Measurements from ENCODE around the gene HK1. TPM values are rescaled to one million over a fixed set of nuclear protein-coding genes. Genes with fewer than 3 reads are reported as not detected.

HK1 gene
- total RNA-seq, 2 experiments from 2014 or later: 153 to 154 TPM

- Mint-ChIP-seq H3K9me3 (ENCODE audit: insufficient read depth) (peaks cover 5% of the 10 kb centered on the region), H3K27ac (peak overlapping the region; percentile 40), H3K36me3 (ENCODE audit: low read depth) (peaks cover 57% of the 10 kb centered on the region), H3K4me1 (ENCODE audit: low read depth) (peaks cover 47% of the 10 kb centered on the region), H3K4me3 (no peak overlapping the region), H3K27me3 (ENCODE audit: low read depth) (no peaks in the 10 kb centered on the region)
- no peak for DNase-seq
- ATAC-seq: no peak
- ChIA-PET CTCF (interaction anchor here (0.6 to 1.2 kb wide), 4 partner anchors 9 to 77 kb away, joined by 3 to 4 read pairs (median 4); no protein-coding TSS in a partner anchor), POLR2A (no interaction called here)
Observed at GRCh38 chr10:69353977-69354635, 75.8 kb downstream of the HK1 start.

- ATAC-seq (no peak), DNase-seq (no peak)
- no peak overlapping the region for H3K27ac Mint-ChIP-seq
- H3K4me1 Mint-ChIP-seq (ENCODE audit: low read depth): peaks cover 52% of the 10 kb centered on the region
- H3K4me3 Mint-ChIP-seq: no peak overlapping the region
- H3K27me3 Mint-ChIP-seq (ENCODE audit: low read depth): no peaks in the 10 kb centered on the region
- H3K9me3 Mint-ChIP-seq (ENCODE audit: insufficient read depth): peaks cover 5% of the 10 kb centered on the region
- H3K36me3 Mint-ChIP-seq (ENCODE audit: low read depth): peaks cover 53% of the 10 kb centered on the region
- ChIA-PET CTCF (interaction anchor here (0.7 to 1.4 kb wide), 2 partner anchors 28 to 127 kb away, joined by 4 read pairs; no protein-coding TSS in a partner anchor), POLR2A (interaction anchor here (0.6 kb wide), 1 partner anchor 64 kb away, joined by 4 read pairs; no protein-coding TSS in a partner anchor)
Observed at GRCh38 chr10:69356187-69356586, 77.9 kb downstream of the HK1 start.

DNA sequence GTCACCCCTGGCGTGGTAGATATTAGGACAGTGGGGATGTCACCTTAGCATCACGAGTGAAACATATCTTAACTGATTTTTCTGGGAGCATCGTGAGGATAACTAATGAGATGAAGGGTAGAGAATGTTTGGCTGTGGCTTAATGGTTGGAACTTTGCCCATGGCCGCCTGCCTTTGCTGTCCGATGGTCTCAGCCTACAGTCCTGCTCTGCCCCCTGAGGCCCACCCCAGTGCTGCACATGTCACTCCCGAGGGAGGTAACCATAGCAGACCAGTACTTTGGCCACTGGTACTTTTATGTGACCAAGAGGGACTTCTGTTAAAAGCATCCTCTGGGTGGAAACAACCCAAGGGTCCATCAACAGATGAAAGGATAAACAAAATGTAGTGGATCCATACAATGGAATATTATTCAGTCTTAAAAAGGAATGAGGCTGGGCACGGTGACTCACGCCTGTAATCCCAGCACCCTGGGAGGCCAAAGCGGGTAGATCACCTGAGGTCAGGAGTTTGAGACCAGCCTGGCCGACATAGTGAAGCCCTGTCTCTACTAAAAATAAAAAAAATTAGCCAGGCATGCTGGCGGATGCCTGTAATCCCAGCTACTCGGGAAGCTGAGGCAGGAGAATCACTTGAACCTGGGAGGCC, 80.0 kb downstream of the HK1 start:
- Mint-ChIP-seq H3K4me3 (no peak overlapping the region), H3K4me1 (ENCODE audit: low read depth) (peaks cover 59% of the 10 kb centered on the region), H3K27ac (peak overlapping the region; percentile 71), H3K9me3 (ENCODE audit: insufficient read depth) (peaks cover 5% of the 10 kb centered on the region), H3K36me3 (ENCODE audit: low read depth) (peaks cover 50% of the 10 kb centered on the region), H3K27me3 (ENCODE audit: low read depth) (no peaks in the 10 kb centered on the region)
- no peak for ATAC-seq
- DNase-seq: no peak
- CTCF ChIA-PET: no interaction called here
- POLR2A ChIA-PET: interaction anchor here (1.1 kb wide), 1 partner anchor 39 kb away, joined by 3 read pairs; no protein-coding TSS in a partner anchor

GRCh38 chr10:69359148-69359547, 80.9 kb downstream of the HK1 start:
- H3K9me3 Mint-ChIP-seq (ENCODE audit: insufficient read depth): no peaks in the 10 kb centered on the region
- peaks cover 51% of the 10 kb centered on the region for H3K36me3 Mint-ChIP-seq (ENCODE audit: low read depth)
- DNase-seq: no peak
- ChIA-PET POLR2A (interaction anchor here (1.0 kb wide), 1 partner anchor 41 kb away, joined by 3 read pairs; no protein-coding TSS in a partner anchor), CTCF (no interaction called here)
- H3K27ac Mint-ChIP-seq: peak overlapping the region; percentile 73
- H3K27me3 Mint-ChIP-seq (ENCODE audit: low read depth): no peaks in the 10 kb centered on the region
- peak overlapping the region; percentile 4 for H3K4me3 Mint-ChIP-seq
- H3K4me1 Mint-ChIP-seq (ENCODE audit: low read depth): peaks cover 60% of the 10 kb centered on the region
- peak; percentile 62 for ATAC-seq

GRCh38 chr10:69359594-69359993, 81.3 kb downstream of the HK1 start:
- CTCF ChIA-PET: no interaction called here
- DNase-seq (peak; percentile 66), ATAC-seq (peak; percentile 84)
- Mint-ChIP-seq H3K9me3 (ENCODE audit: insufficient read depth) (no peaks in the 10 kb centered on the region), H3K27ac (peak overlapping the region; percentile 73), H3K4me3 (peak overlapping the region; percentile 4), H3K36me3 (ENCODE audit: low read depth) (peaks cover 50% of the 10 kb centered on the region), H3K4me1 (ENCODE audit: low read depth) (peaks cover 63% of the 10 kb centered on the region), H3K27me3 (ENCODE audit: low read depth) (no peaks in the 10 kb centered on the region)
- POLR2A ChIA-PET: interaction anchor here (1.0 kb wide), 1 partner anchor 41 kb away, joined by 3 read pairs; no protein-coding TSS in a partner anchor

DNA sequence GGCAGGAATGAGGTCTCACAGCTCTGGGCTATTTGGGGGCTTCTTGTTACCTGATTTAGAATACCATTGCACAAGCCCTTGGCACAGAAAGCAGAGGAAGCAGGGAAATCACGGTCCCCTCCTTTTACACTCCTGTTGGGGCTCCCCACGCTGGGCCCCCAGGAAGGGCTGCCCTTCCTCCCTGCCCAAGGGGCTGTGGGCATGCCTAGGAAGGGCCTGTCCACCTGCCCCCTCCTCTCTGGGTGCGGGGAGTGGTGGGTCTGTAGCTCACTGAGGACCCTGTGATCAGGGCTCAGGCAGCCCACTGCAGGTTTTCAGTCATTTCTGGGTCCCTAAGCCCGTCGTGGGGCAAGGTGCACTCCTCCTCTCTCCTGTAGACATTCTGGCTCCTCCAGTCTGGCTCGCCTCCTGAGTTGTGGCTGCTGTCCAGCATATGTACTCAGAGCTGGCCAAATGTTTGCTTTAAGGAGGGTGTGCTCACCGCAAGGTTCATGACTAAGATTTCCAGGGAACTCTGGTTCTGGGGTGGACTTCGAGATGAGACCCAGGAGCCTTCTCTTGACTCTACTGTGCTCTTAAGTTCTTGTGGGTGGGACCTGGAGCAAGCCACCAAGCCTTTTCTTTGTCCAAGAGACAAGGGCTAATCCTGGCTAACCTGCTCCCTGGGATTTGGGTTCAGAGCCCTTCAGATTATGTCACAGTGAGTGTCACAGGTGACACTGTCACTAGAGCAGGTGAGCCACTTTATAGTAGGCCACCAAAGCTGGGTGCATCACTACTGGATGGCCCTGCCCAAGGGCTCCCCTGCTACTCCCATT, 82.4 kb downstream of the HK1 start:
- Mint-ChIP-seq H3K27me3 (ENCODE audit: low read depth) (no peaks in the 10 kb centered on the region), H3K9me3 (ENCODE audit: insufficient read depth) (no peaks in the 10 kb centered on the region), H3K27ac (peak overlapping the region; percentile 73), H3K4me3 (no peak overlapping the region), H3K36me3 (ENCODE audit: low read depth) (peaks cover 56% of the 10 kb centered on the region), H3K4me1 (ENCODE audit: low read depth) (peaks cover 71% of the 10 kb centered on the region)
- no peak for ATAC-seq
- ChIA-PET POLR2A (interaction anchor here (1.8 kb wide), 1 partner anchor 43 kb away, joined by 4 read pairs; no protein-coding TSS in a partner anchor), CTCF (interaction anchor here (1.2 to 1.5 kb wide), 2 partner anchors 9 to 125 kb away, joined by 3 read pairs; no protein-coding TSS in a partner anchor)
- DNase-seq: no peak

- Mint-ChIP-seq H3K36me3 (ENCODE audit: low read depth) (peaks cover 53% of the 10 kb centered on the region), H3K4me3 (no peak overlapping the region), H3K27ac (peak overlapping the region; percentile 39), H3K9me3 (ENCODE audit: insufficient read depth) (no peaks in the 10 kb centered on the region), H3K4me1 (ENCODE audit: low read depth) (peaks cover 70% of the 10 kb centered on the region), H3K27me3 (ENCODE audit: low read depth) (no peaks in the 10 kb centered on the region)
- no peak for DNase-seq
- ChIA-PET CTCF (interaction anchor here (1.1 to 1.5 kb wide), 3 partner anchors 10 to 125 kb away, joined by 3 read pairs; no protein-coding TSS in a partner anchor), POLR2A (interaction anchor here (1.8 kb wide), 1 partner anchor 44 kb away, joined by 4 read pairs; no protein-coding TSS in a partner anchor)
- ATAC-seq: no peak
Observed at GRCh38 chr10:69361303-69361614, 83.0 kb downstream of the HK1 start.

- no peaks in the 10 kb centered on the region for H3K27me3 Mint-ChIP-seq (ENCODE audit: low read depth)
- DNase-seq (no peak), ATAC-seq (no peak)
- H3K27ac Mint-ChIP-seq: peak overlapping the region; percentile 48
- peaks cover 66% of the 10 kb centered on the region for H3K4me1 Mint-ChIP-seq (ENCODE audit: low read depth)
- ChIA-PET CTCF (interaction anchor here (1.1 kb wide), 1 partner anchor 17 kb away, joined by 3 read pairs; no protein-coding TSS in a partner anchor), POLR2A (no interaction called here)
- no peaks in the 10 kb centered on the region for H3K9me3 Mint-ChIP-seq (ENCODE audit: insufficient read depth)
- H3K4me3 Mint-ChIP-seq: no peak overlapping the region
- H3K36me3 Mint-ChIP-seq (ENCODE audit: low read depth): peaks cover 58% of the 10 kb centered on the region
Observed at GRCh38 chr10:69362471-69362954, 84.2 kb downstream of the HK1 start.

GRCh38 chr10:69363666-69364065, 85.4 kb downstream of the HK1 start:
- ATAC-seq (no peak), DNase-seq (no peak)
- Mint-ChIP-seq H3K9me3 (ENCODE audit: insufficient read depth) (no peaks in the 10 kb centered on the region), H3K36me3 (ENCODE audit: low read depth) (peaks cover 58% of the 10 kb centered on the region), H3K4me1 (ENCODE audit: low read depth) (peaks cover 55% of the 10 kb centered on the region), H3K4me3 (no peak overlapping the region), H3K27ac (peak overlapping the region; percentile 48), H3K27me3 (ENCODE audit: low read depth) (no peaks in the 10 kb centered on the region)
- ChIA-PET CTCF (interaction anchor here (1.1 to 1.4 kb wide), 3 partner anchors 10 to 134 kb away, joined by 3 read pairs; no protein-coding TSS in a partner anchor), POLR2A (interaction anchor here (1.0 kb wide), 1 partner anchor 46 kb away, joined by 3 read pairs; no protein-coding TSS in a partner anchor)

GRCh38 chr10:69364232-69364940, 86.1 kb downstream of the HK1 start:
- Mint-ChIP-seq H3K27ac (peak overlapping the region; percentile 27), H3K4me3 (no peak overlapping the region), H3K4me1 (ENCODE audit: low read depth) (peaks cover 50% of the 10 kb centered on the region), H3K36me3 (ENCODE audit: low read depth) (peaks cover 65% of the 10 kb centered on the region), H3K27me3 (ENCODE audit: low read depth) (no peaks in the 10 kb centered on the region), H3K9me3 (ENCODE audit: insufficient read depth) (no peaks in the 10 kb centered on the region)
- CTCF ChIA-PET: interaction anchor here (0.9 to 1.4 kb wide), 4 partner anchors 11 to 135 kb away, joined by 3 read pairs; no protein-coding TSS in a partner anchor
- POLR2A ChIA-PET: interaction anchor here (1.0 kb wide), 1 partner anchor 47 kb away, joined by 3 read pairs; no protein-coding TSS in a partner anchor
- ATAC-seq (no peak), DNase-seq (no peak)

- CTCF ChIA-PET: no interaction called here
- no peaks in the 10 kb centered on the region for H3K27me3 Mint-ChIP-seq (ENCODE audit: low read depth)
- DNase-seq: no peak
- peak overlapping the region; percentile 53 for H3K27ac Mint-ChIP-seq
- POLR2A ChIA-PET: interaction anchor here (0.6 kb wide), 1 partner anchor 40 kb away, joined by 3 read pairs; no protein-coding TSS in a partner anchor
- ATAC-seq: no peak
- H3K4me3 Mint-ChIP-seq: no peak overlapping the region
- no peaks in the 10 kb centered on the region for H3K9me3 Mint-ChIP-seq (ENCODE audit: insufficient read depth)
- peaks cover 29% of the 10 kb centered on the region for H3K4me1 Mint-ChIP-seq (ENCODE audit: low read depth)
- peaks cover 69% of the 10 kb centered on the region for H3K36me3 Mint-ChIP-seq (ENCODE audit: low read depth)
Observed at GRCh38 chr10:69366738-69367137, 88.4 kb downstream of the HK1 start.
